Sigmoid colon (tissue), 7 donors: ENCODE results near the gene PLPP4. TPM values are rescaled to one million over a fixed set of nuclear protein-coding genes. Genes with fewer than 3 reads are reported as not detected.

ENCODE experiments used
- DNase-seq: peaks from one replicate; pipeline ENCODE4 v3.0.0-alpha.2; 2019
- H3K27ac ChIP-seq, 4 donors: fragments of 200-600 bp; sonication (generic); one replicate each; pipeline ENCODE4 v1.5.1; 2016 to 2019; ENCODE audit warnings: mild to moderate bottlenecking in 1 of 4
- H3K27me3 ChIP-seq, 3 donors: fragments of 200-600 bp; sonication (generic); one replicate each; pipeline ENCODE4 v1.5.1; 2019; ENCODE audit warnings: mild to moderate bottlenecking in 1 of 3
- H3K36me3 ChIP-seq, 4 donors: fragments of 200-600 bp; sonication (generic); one replicate each; pipeline ENCODE4 v1.5.1; 2016 to 2019
- H3K4me1 ChIP-seq, 4 donors: fragments of 200-600 bp; sonication (generic); one replicate each; pipeline ENCODE4 v1.5.1; 2017 to 2019
- H3K4me3 ChIP-seq, 4 donors: fragments of 200-600 bp; sonication (generic); one replicate each; pipeline ENCODE4 v1.5.1; 2017 to 2019; ENCODE audit warnings: mild to moderate bottlenecking in 2 of 4, moderate library complexity in 1 of 4
- H3K9me3 ChIP-seq, 4 donors: fragments of 200-600 bp in 3 of 4; sonication (generic) in 3 of 4; one replicate each; pipeline versions ENCODE4 v1.5.1 to v1.6.1; 2013 to 2019
- CTCF ChIP-seq, 4 experiments: fragments of 450-650 bp in 3 of 4; fragments of 200-600 bp in 1 of 4; IDR thresholded peaks; one replicate each; pipeline ENCODE4 v1.5.1; 2016 to 2019; ENCODE audit warnings: antibody characterized with exemption in 4 of 4, mild to moderate bottlenecking in 3 of 4, moderate library complexity in 2 of 4
- EP300 ChIP-seq, 4 donors: sonication (generic); formaldehyde crosslinking; IDR thresholded peaks; one replicate each; pipeline ENCODE4 v1.6.1; 2017; ENCODE audit warnings: antibody characterized with exemption in 4 of 4
- POLR2A ChIP-seq, 2 donors: fragments of 450-650 bp; IDR thresholded peaks; one replicate each; pipeline ENCODE4 v1.6.1; 2016; ENCODE audit warnings: antibody characterized with exemption in 2 of 2, mild to moderate bottlenecking in 2 of 2, moderate library complexity in 2 of 2
- POLR2AphosphoS5 ChIP-seq, 4 donors: sonication (generic); formaldehyde crosslinking; IDR thresholded peaks; one replicate each; pipeline ENCODE4 v1.6.1; 2017; ENCODE audit warnings: antibody characterized with exemption in 4 of 4
- WGBS, 2 donors: extraction: QIAGEN DNeasy Blood & Tissue Kit; methylation state at CpG; one replicate each; pipeline ENCODE4 v1.1.7; 2013; 5-methylcytosine and 5-hydroxymethylcytosine counted together
- intact Hi-C: fragments of 100-400 bp; cut with DNase I; formaldehyde crosslinking; loops from one replicate; pipeline ENCODE4 v1.15.1; 2023
- polyA plus RNA-seq, 3 donors: library from polyadenylated mRNA; stranded (reverse); fragments of 200-250 nt; gene quantifications; one replicate each; pipeline ENCODE4 v1.2.3, GENCODE V29; 2013
- total RNA-seq, 4 donors: library from RNA; depleted of rRNA; stranded (reverse); fragments of >200 nt; gene quantifications; one replicate each; pipeline ENCODE4 v1.1.0, GENCODE V29; 2016
- donor health status: healthy with polysubstance abuse.
- donor health status: Bipolar disorder and iron deficiency.
- donor health status: healthy.

The PLPP4 gene
- total and polyA plus RNA-seq, 7 donors, result 0.96 to 3.2 (median 2.6) TPM; not detected in 2

- WGBS, 2 donors, result 64 to 74% methylated on average over 3 of the region's 3 CpGs
- Histone ChIP-seq H3K4me1 (no peaks in the 10 kb centered on the region), H3K4me3 (no peak overlapping the region), H3K27ac (no peak overlapping the region), H3K36me3 (no peaks in the 10 kb centered on the region), H3K27me3 (no peaks in the 10 kb centered on the region), H3K9me3 (no peaks in the 10 kb centered on the region)
- TF ChIP-seq POLR2AphosphoS5 (IDR thresholded peaks at IDR 0.05) (no peak), CTCF (IDR thresholded peaks at IDR 0.05) (no peak), POLR2A (IDR thresholded peaks at IDR 0.05) (no peak), EP300 (IDR thresholded peaks at IDR 0.05) (no peak)
- intact Hi-C loops, result no loop called here
- DNase-seq, result no peak
Observed at GRCh38 chr10:120605410-120605809, 148.4 kb downstream of the PLPP4 start.

- no peaks in the 10 kb centered on the region for H3K9me3 ChIP-seq
- H3K27ac ChIP-seq, result no peak overlapping the region
- H3K4me3 ChIP-seq, result no peak overlapping the region
- intact Hi-C loops, result no loop called here
- DNase-seq, result no peak
- no peaks in the 10 kb centered on the region for H3K36me3 ChIP-seq
- H3K4me1 ChIP-seq, result no peaks in the 10 kb centered on the region
- WGBS, 2 donors, result 69 to 74% methylated on average over 5 of the region's 5 CpGs
- H3K27me3 ChIP-seq, result no peaks in the 10 kb centered on the region
- TF ChIP-seq POLR2AphosphoS5 (IDR thresholded peaks at IDR 0.05), result no peak
Observed at GRCh38 chr10:120606051-120606764, 149.2 kb downstream of the PLPP4 start.

GRCh38 chr10:120607016-120607709 lies 150.1 kb downstream of the PLPP4 start:
- no peak for TF ChIP-seq POLR2A (IDR thresholded peaks at IDR 0.05)
- no peak for TF ChIP-seq CTCF (IDR thresholded peaks at IDR 0.05)
- no peak for TF ChIP-seq POLR2AphosphoS5 (IDR thresholded peaks at IDR 0.05)
- no peak for TF ChIP-seq EP300 (IDR thresholded peaks at IDR 0.05)
- Histone ChIP-seq H3K4me1 (no peaks in the 10 kb centered on the region), H3K27me3 (no peaks in the 10 kb centered on the region), H3K9me3 (no peaks in the 10 kb centered on the region), H3K4me3 (no peak overlapping the region), H3K27ac (no peak overlapping the region), H3K36me3 (no peaks in the 10 kb centered on the region)
- 83 to 92% methylated on average over 2 of the region's 2 CpGs for WGBS, 2 donors
- intact Hi-C loops, result no loop called here
- DNase-seq, result no peak

- DNase-seq, result no peak
- H3K4me3 ChIP-seq, result no peak overlapping the region
- intact Hi-C loops, result no loop called here
Observed at GRCh38 chr10:120607710-120608703, 151.0 kb downstream of the PLPP4 start.

GRCh38 chr10:120609006-120609405 lies 152.0 kb downstream of the PLPP4 start:
- intact Hi-C loops, result no loop called here
- Histone ChIP-seq H3K4me3 (no peak overlapping the region), H3K27me3 (no peaks in the 10 kb centered on the region), H3K9me3 (no peaks in the 10 kb centered on the region), H3K4me1 (no peaks in the 10 kb centered on the region), H3K36me3 (no peaks in the 10 kb centered on the region), H3K27ac (no peak overlapping the region)
- no peak for DNase-seq
- no peak for TF ChIP-seq CTCF (IDR thresholded peaks at IDR 0.05)
- TF ChIP-seq POLR2AphosphoS5 (IDR thresholded peaks at IDR 0.05), result no peak
- TF ChIP-seq POLR2A (IDR thresholded peaks at IDR 0.05), result no peak
- TF ChIP-seq EP300 (IDR thresholded peaks at IDR 0.05), result no peak
- WGBS, 2 donors, result 49 to 60% methylated on average over 5 of the region's 5 CpGs

More at GRCh38 chr10:120607710-120608703, 151.0 kb downstream of the PLPP4 start:
- no peaks in the 10 kb centered on the region for H3K27me3 ChIP-seq
- H3K27ac ChIP-seq, result no peak overlapping the region
- no peak for TF ChIP-seq POLR2AphosphoS5 (IDR thresholded peaks at IDR 0.05)
- no peaks in the 10 kb centered on the region for H3K9me3 ChIP-seq
- WGBS, 2 donors, result 78 to 79% methylated on average over 5 of the region's 5 CpGs
- H3K36me3 ChIP-seq, result no peaks in the 10 kb centered on the region
- H3K4me1 ChIP-seq, result no peaks in the 10 kb centered on the region
